Smooth muscle cell (in vitro differentiated cells): ENCODE results near the gene SHISA9. TPM values are rescaled to one million over a fixed set of nuclear protein-coding genes. Genes with fewer than 3 reads are reported as not detected.

Experiments used
- DNase-seq: peaks from one replicate; lab custom pipeline; 2025; ENCODE audit not compliant: unreplicated experiment; lab: John Stamatoyannopoulos, UW
- H2AFZ ChIP-seq: fragments of 200-600 bp; sonication (generic); 2 replicates; pipeline ENCODE4 v1.6.0; 2016; ENCODE audit warnings: antibody characterized with exemption, low read depth, mild to moderate bottlenecking
- H3F3A ChIP-seq: fragments of 200-600 bp; sonication (generic); 2 replicates; pipeline ENCODE4 v1.6.0; 2017; ENCODE audit warnings: antibody characterized with exemption, low read depth
- H3K27ac ChIP-seq: fragments of 200-600 bp; sonication (generic); 2 replicates; pipeline ENCODE4 v1.5.1; 2016; ENCODE audit warnings: low read depth, mild to moderate bottlenecking
- H3K27me3 ChIP-seq: fragments of 200-600 bp; sonication (generic); 2 replicates; pipeline ENCODE4 v1.6.1; 2016; ENCODE audit warnings: low read depth, mild to moderate bottlenecking
- H3K36me3 ChIP-seq: fragments of 200-600 bp; sonication (generic); 2 replicates; pipeline ENCODE4 v1.5.1; 2016; ENCODE audit warnings: low read depth
- H3K4me1 ChIP-seq: fragments of 200-600 bp; sonication (generic); 2 replicates; pipeline ENCODE4 v1.5.1; 2016; ENCODE audit warnings: low read depth
- H3K4me2 ChIP-seq: fragments of 200-600 bp; sonication (generic); 2 replicates; pipeline ENCODE4 v1.6.0; 2016; ENCODE audit warnings: mild to moderate bottlenecking
- H3K4me3 ChIP-seq: fragments of 200-600 bp; sonication (generic); 2 replicates; pipeline ENCODE4 v1.5.1; 2016; ENCODE audit warnings: mild to moderate bottlenecking
- H3K79me2 ChIP-seq: fragments of 200-600 bp; sonication (generic); 2 replicates; pipeline ENCODE4 v1.6.0; 2016; ENCODE audit warnings: low read depth, mild to moderate bottlenecking
- H3K9ac ChIP-seq: fragments of 200-600 bp; sonication (generic); 2 replicates; pipeline ENCODE4 v1.6.0; 2016; ENCODE audit warnings: low read depth
- H3K9me3 ChIP-seq: fragments of 200-600 bp; sonication (generic); replicated peaks from 2 replicates; pipeline ENCODE4 v1.5.1; 2016; ENCODE audit warnings: low read depth
- H4K20me1 ChIP-seq: fragments of 200-600 bp; sonication (generic); 2 replicates; pipeline ENCODE4 v1.6.0; 2016; ENCODE audit warnings: low read depth
- WGBS: methylation state at CpG from one replicate; pipeline ENCODE4 v1.1.7; 2016; ENCODE audit warnings: low lambda C conversion rate; 5-methylcytosine and 5-hydroxymethylcytosine counted together
- polyA plus RNA-seq: library from polyadenylated mRNA; unstranded; fragments of >200 nt; fragmentation: Nextera tagmentation; extraction: Ambion mirVana; gene quantifications from 2 replicates; pipeline ENCODE4 v1.2.1, GENCODE V29; 2016
- total RNA-seq: library from RNA; depleted of rRNA; stranded (reverse); fragments of >200 nt; gene quantifications from 2 replicates; pipeline ENCODE4 v1.2.3, GENCODE V29; 2014
- TF ChIP-seq, protein P1 (sequence below): fragments of 200-600 bp; sonication (generic); IDR thresholded peaks from 2 replicates; pipeline ENCODE4 v1.5.1; 2017; ENCODE audit warnings: borderline replicate concordance, mild to moderate bottlenecking, antibody characterized with exemption; ENCODE audit not compliant: insufficient read depth, poor library complexity, severe bottlenecking

Gene SHISA9
- total and polyA plus RNA-seq, 2 experiments from 2014 or later: 0.09 TPM; not detected in 1

GRCh38 chr16:13113741-13114140 is 212.3 kb downstream of the SHISA9 start:
- H3K4me2 ChIP-seq: no peak overlapping the region
- no peaks in the 10 kb centered on the region for H3K9me3 ChIP-seq
- no peaks in the 10 kb centered on the region for H3K27me3 ChIP-seq
- no peak overlapping the region for H3K4me3 ChIP-seq
- no peaks in the 10 kb centered on the region for H3K79me2 ChIP-seq
- TF ChIP-seq, protein P1, sequence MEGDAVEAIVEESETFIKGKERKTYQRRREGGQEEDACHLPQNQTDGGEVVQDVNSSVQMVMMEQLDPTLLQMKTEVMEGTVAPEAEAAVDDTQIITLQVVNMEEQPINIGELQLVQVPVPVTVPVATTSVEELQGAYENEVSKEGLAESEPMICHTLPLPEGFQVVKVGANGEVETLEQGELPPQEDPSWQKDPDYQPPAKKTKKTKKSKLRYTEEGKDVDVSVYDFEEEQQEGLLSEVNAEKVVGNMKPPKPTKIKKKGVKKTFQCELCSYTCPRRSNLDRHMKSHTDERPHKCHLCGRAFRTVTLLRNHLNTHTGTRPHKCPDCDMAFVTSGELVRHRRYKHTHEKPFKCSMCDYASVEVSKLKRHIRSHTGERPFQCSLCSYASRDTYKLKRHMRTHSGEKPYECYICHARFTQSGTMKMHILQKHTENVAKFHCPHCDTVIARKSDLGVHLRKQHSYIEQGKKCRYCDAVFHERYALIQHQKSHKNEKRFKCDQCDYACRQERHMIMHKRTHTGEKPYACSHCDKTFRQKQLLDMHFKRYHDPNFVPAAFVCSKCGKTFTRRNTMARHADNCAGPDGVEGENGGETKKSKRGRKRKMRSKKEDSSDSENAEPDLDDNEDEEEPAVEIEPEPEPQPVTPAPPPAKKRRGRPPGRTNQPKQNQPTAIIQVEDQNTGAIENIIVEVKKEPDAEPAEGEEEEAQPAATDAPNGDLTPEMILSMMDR: no peak
- no peak for DNase-seq
- H3K4me1 ChIP-seq: peaks cover 8% of the 10 kb centered on the region
- H3K9ac ChIP-seq: no peak overlapping the region
- WGBS: 87% methylated on average over 3 of the region's 3 CpGs
- H3K36me3 ChIP-seq: no peaks in the 10 kb centered on the region
- H2AFZ ChIP-seq: no peak overlapping the region
- H3F3A ChIP-seq: no peaks in the 10 kb centered on the region
- no peak overlapping the region for H3K27ac ChIP-seq
- H4K20me1 ChIP-seq: no peaks in the 10 kb centered on the region

- H4K20me1 ChIP-seq: no peaks in the 10 kb centered on the region
- no peaks in the 10 kb centered on the region for H3K27me3 ChIP-seq
- no peaks in the 10 kb centered on the region for H3F3A ChIP-seq
- no peak overlapping the region for H3K4me2 ChIP-seq
- H3K4me3 ChIP-seq: no peak overlapping the region
- DNase-seq: no peak
- H3K79me2 ChIP-seq: no peaks in the 10 kb centered on the region
- no peaks in the 10 kb centered on the region for H3K36me3 ChIP-seq
- no peak overlapping the region for H2AFZ ChIP-seq
- TF ChIP-seq, protein P1: no peak
- WGBS: 89% methylated on average over 5 of the region's 5 CpGs
- peaks cover 4% of the 10 kb centered on the region for H3K4me1 ChIP-seq
- no peak overlapping the region for H3K9ac ChIP-seq
- H3K9me3 ChIP-seq: no peaks in the 10 kb centered on the region
- H3K27ac ChIP-seq: no peak overlapping the region
Observed at GRCh38 chr16:13118091-13118490, 216.7 kb downstream of the SHISA9 start.

GRCh38 chr16:13120091-13120490 is 218.7 kb downstream of the SHISA9 start:
- no peaks in the 10 kb centered on the region for H3K27me3 ChIP-seq
- no peak overlapping the region for H2AFZ ChIP-seq
- H3K27ac ChIP-seq: no peak overlapping the region
- H3K9me3 ChIP-seq: no peaks in the 10 kb centered on the region
- WGBS: 68% methylated on average over 6 of the region's 6 CpGs
- DNase-seq: no peak
- no peak overlapping the region for H3K4me2 ChIP-seq
- H3K9ac ChIP-seq: no peak overlapping the region
- H3K4me1 ChIP-seq: peaks cover 4% of the 10 kb centered on the region
- H3K79me2 ChIP-seq: no peaks in the 10 kb centered on the region
- H3K4me3 ChIP-seq: no peak overlapping the region
- no peaks in the 10 kb centered on the region for H3F3A ChIP-seq
- H3K36me3 ChIP-seq: no peaks in the 10 kb centered on the region
- TF ChIP-seq, protein P1: no peak
- no peaks in the 10 kb centered on the region for H4K20me1 ChIP-seq

GRCh38 chr16:13120557-13120956 is 219.2 kb downstream of the SHISA9 start:
- no peak overlapping the region for H3K4me2 ChIP-seq
- H3K9me3 ChIP-seq: no peaks in the 10 kb centered on the region
- no peak overlapping the region for H2AFZ ChIP-seq
- no peaks in the 10 kb centered on the region for H3K36me3 ChIP-seq
- 69% methylated on average over 4 of the region's 4 CpGs for WGBS
- no peaks in the 10 kb centered on the region for H3K79me2 ChIP-seq
- H3F3A ChIP-seq: no peaks in the 10 kb centered on the region
- H3K4me3 ChIP-seq: no peak overlapping the region
- DNase-seq: no peak
- no peak overlapping the region for H3K9ac ChIP-seq
- H3K27ac ChIP-seq: no peak overlapping the region
- H3K4me1 ChIP-seq: peaks cover 4% of the 10 kb centered on the region
- no peaks in the 10 kb centered on the region for H4K20me1 ChIP-seq
- TF ChIP-seq, protein P1: no peak
- no peaks in the 10 kb centered on the region for H3K27me3 ChIP-seq
